Stimulated activated naive CD4-positive, alpha-beta T cell treated with Interleukin-2 at 50 U/mL for 16 hours (primary cell): ENCODE measurements around the gene SLC37A1.
"Not testable (repeated sequence)": the region's sequence is repeated elsewhere in the genome, so short reads cannot be mapped to it uniquely, and the experiment has no call there.

Experiments
- DNase-seq: peaks from one replicate; lab custom pipeline; 2025; lab: John Stamatoyannopoulos, UW

Gene SLC37A1

DNA sequence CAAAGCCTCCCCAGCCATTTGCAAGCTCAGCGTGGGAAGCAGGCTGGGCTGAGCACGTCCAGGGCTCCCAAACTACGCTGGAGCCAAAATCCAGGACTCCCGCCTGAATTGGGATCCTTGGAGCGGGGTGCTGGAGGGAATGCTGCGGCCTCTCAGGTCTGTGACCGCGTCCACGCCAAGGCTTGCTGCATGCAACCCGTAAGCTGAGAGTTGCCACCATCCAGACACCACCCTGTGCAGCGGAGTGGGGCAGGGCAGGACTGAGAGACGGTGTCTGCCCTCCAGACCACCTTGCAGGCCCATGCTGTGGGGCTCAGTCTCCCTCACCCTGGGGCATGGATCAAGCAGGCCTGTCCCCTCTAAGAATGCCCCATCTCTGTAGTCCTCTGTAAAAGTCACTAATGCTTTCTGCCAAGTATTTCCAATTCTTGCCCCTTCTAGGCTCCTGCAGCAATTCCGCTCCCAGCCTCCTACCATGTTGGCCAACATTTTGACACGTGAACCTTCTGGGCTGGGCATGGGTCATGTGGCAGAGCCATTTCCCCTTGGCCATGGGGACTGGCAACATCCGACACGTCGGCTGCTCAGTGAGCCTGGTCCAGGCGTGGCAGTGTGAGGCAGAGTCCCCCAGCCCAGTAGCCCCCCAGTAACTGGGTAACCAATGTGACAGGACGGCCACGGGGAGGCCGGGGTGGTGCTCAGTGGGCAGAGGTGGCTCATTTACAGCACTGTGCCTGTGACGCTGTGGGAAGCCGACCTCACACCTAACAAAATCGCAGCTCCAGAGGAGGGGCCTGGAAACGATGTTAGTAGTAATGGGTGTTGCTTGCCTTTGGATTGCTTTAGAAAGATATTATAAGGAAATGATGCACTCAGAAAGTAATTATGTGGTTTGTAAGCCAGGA, 81.9 kb downstream of the SLC37A1 start:
- DNase-seq = no peak

GRCh38 chr21:42596657-42597056, 83.0 kb downstream of the SLC37A1 start:
- DNase-seq = no peak

DNA sequence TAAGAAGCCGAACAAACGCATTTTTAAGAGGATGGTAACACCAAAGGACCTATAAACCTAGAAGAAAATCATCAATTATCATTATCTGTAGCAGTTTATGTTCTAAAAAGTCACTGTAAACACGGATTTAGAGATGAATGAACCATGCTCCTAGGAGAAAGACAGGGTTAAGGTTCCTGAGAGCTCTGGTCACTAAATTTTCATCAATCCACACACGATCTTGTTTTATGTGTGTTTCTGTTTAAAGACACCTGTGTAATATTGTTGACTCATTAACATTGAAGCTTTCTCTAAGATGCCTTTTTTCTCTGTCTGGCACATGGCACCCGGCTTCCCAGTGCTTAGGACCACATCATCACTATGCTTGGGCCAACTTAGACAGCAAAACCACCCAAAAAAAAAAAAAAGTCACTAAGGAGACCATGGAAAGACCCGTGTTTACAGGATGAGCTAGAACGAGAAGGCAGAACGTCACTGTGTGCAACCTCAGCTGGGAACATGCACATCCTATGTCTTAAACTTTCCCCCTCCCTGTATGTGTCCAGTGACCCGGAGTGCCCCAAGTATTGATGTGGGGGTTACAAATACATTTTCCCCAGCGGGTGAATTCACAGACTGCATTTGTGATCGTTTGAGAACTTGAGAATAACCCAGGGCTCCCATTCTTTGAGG, 84.0 kb downstream of the SLC37A1 start:
- DNase-seq = no peak

- no peak for DNase-seq
Measured at GRCh38 chr21:42598159-42598735, 84.6 kb downstream of the SLC37A1 start.

DNA sequence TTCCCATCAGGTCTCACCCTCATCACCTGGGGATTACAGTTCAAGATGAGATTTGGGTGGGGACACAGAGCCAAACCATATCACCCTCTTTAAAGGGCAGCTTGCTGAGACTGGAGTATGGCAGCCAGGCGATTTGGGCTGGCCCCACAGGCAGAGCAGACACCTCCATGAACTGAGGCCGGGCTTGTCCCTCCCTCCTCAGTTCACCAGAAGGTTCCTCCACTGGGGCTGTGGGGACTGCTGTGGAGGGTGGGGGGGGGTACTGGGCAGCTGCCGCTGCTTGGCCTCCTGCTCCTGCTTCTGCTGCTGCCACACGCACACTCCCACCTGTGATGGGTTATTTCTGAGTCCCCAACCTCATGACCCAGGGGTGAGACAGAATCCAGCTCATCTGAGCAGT, 85.8 kb downstream of the SLC37A1 start:
- DNase-seq = no peak

GRCh38 chr21:42599962-42600361, 86.3 kb downstream of the SLC37A1 start:
- no peak for DNase-seq

DNA sequence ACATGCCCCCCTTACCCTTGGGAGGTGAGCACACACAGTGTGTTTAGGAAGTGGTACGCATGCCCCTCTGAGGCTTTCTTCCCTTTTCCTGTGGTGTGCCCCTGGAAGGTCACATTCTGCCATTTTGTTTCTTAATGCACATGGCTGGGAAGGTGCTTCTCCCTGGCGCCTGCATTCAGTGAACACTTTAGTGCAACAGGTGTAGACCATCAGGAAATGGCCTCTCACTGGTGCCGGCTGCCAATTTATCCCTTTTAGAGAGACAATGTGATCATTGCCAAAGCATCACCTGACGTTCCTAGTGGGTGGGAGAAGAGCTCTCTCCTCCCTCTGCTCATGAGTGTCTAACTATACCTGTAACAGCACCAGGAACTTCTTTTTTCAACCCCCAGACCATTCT, 88.0 kb downstream of the SLC37A1 start:
- no peak for DNase-seq

DNA sequence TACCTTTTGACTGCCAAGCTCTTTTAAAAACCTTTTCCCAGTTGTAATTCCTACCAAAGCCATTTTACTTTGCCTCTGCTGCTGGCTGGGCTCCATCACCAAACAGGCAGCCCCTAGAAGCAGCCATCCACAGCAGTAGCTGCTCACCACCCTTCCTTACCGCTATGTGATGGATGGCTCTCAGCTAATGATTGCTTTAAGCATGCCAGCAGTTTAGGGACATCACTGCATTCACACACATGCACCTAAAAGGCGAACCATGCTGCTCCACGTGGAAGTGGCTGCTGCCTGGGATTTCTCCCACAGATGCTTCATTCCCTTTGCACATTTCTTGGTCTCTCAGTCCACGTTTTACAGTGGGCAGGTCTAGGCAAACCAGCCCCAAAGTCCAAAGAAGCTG, 93.5 kb downstream of the SLC37A1 start:
- no peak for DNase-seq

GRCh38 chr21:42607525-42608102, 94.0 kb downstream of the SLC37A1 start:
- no peak for DNase-seq

- DNase-seq = no peak
Measured at GRCh38 chr21:42608446-42608845, 94.8 kb downstream of the SLC37A1 start.

DNA sequence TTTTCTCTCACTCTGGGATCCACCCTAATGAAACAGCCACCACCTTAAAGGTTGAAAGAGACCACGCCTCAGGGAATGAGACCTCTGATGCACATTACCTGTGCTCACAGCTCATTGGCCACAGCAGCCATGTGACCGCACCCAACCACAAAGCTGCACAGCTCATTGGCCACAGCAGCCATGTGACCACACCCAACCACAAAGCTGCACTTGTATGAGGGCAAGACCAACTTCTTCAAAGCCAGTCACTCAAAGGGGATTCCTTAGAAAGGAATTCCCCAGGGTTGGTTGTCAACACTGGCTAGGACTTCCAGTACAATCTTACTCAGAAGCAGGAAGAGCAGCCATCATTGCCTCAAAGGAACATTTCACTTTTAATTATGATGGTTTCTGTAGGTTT, 96.2 kb downstream of the SLC37A1 start:
- DNase-seq = peak; percentile 43

- DNase-seq = no peak
Measured at GRCh38 chr21:42611852-42612251, 98.2 kb downstream of the SLC37A1 start.

GRCh38 chr21:42612390-42612789, 98.7 kb downstream of the SLC37A1 start:
- DNase-seq = no peak

DNA sequence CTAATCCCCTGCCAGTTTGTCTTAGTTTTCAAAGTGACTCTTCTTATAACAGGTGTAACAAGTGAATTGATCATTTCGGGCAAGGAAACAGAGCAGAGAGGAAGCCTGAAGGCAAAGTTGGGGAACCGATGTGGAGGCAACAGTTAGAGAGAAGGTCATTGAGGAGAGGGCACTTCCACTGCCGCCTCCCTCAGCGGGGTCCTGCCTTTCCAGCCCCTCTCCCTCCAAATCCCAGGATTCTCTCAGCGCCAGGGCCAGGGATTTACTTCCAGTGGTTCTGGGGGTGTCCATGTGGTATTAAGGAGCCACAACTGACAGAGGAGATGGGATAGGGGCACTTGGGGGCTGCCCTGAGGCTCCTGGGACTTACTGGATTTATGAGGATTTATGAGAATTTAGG, 100.1 kb downstream of the SLC37A1 start:
- DNase-seq = no peak

- peak; percentile 23 for DNase-seq
Measured at GRCh38 chr21:42614396-42614795, 100.7 kb downstream of the SLC37A1 start.

DNA sequence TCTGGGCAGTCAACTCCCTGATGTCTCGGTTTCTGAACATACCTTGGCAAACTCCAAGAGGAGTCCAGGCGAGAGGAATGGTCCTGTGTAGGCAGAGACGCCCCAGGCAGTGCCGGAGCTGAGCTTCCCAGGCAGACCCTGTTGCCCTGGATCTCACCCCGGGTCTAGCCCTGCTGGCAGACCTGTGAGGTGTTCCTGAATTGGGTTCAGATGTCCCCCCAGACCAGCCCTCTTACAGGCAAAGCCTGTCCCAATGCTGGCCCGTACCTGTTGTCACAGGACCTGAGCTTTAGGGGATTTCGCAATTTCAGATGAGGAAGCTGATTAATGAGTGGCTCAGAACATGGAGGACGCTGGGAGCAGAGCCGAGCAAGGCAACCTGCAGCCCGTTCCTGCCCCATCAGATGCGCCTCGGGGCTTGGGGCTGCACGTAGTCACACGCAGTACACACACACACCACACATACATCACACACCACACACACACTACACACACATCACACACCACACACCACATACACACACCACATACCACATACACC, 101.2 kb downstream of the SLC37A1 start:
- peak; percentile 46 for DNase-seq

GRCh38 chr21:42615377-42615776, 101.7 kb downstream of the SLC37A1 start:
- DNase-seq = not testable (repeated sequence)

GRCh38 chr21:42615924-42616323, 102.3 kb downstream of the SLC37A1 start:
- no peak for DNase-seq

GRCh38 chr21:42616446-42616845, 102.8 kb downstream of the SLC37A1 start:
- DNase-seq = peak; percentile 4

DNA sequence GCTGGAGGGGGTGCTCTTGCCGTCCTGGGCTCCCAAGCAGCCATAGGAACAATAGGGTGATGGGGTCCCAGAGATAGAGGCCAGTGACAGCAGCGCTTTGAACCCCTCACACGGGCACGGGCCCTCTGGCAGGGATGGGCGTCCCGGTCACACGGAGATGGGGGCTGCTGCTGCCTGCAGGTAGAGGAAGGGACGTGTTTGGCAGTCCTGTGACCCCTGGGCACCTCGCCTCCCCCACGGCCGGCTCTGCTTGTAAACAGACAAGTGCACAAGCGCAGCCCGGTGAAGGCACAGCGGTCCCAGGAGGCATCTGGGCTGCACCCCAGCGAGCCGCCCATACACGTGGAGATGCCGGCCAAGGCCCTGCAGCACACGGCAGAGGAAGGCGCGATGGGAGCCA, 103.3 kb downstream of the SLC37A1 start:
- no peak for DNase-seq

DNA sequence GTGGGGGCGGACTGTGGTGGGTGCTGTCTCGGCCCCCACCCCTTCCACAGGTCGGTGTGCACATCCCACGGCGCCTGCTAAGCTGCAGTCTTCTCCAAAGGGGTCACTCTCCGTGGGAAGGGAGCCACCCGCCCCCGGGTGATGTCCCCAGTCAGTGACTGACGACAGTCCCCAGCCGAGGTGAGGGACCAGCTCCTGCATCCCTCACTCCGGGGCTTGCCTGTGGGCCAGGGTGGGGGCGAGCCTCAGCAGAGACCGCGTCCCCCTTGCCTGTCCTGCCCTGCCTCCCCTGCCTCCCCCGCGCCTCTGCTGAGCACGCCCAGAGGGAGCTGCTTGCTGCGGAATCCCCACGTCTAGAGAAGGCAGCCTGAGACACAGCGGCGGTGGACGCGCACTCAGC, 103.8 kb downstream of the SLC37A1 start:
- DNase-seq = no peak

DNA sequence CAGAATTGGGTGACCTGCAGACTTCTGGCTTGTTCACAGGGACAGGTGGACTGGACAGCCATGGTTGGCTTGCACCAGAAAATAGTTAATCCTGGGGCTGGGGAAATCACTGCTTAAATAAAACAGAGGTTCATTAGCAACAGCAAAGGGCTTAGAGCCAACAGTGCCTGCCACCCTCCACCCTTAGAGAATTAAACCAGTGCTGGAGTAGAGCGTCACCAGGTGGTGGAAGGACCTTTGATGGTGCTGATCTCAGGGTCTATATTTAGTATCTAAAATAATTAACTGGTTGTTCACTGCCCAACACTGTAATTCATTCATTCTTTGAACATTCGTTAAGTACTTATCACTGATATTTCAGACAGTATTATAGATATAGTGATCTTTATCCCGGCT, 105.1 kb downstream of the SLC37A1 start:
- no peak for DNase-seq
